ENCODE results near the gene RNU6-9. TPM values are rescaled to one million over a fixed set of nuclear protein-coding genes. Genes with fewer than 3 reads are reported as not detected.

RNU6-9 gene
- total and polyA plus RNA-seq, 2 of the 13 experiments (the other 11 are each of a cell fraction or from before 2014, with no cell fraction given): under 0.01 TPM; not detected in 1

GRCh38 chr19:925526-926322 is 32.4 kb downstream of the RNU6-9 start, which contains the start of gene ARID3A (continued):
- TF ChIP-seq RERE (CRISPR knock-in tag; IDR thresholded peaks at IDR 0.05; ENCODE audit: low read depth) (no peak), DRAP1 (CRISPR knock-in tag; IDR thresholded peaks at IDR 0.05) (peak; percentile 37; the same call in 1 of the 2 replicates), ZNF446 (CRISPR knock-in tag; IDR thresholded peaks at IDR 0.05) (no peak), SAP130 (CRISPR knock-in tag; IDR thresholded peaks at IDR 0.05; ENCODE audit: low read depth) (no peak), REL (CRISPR knock-in tag; conservative IDR thresholded peaks at IDR 0.05) (0 out of 2 replicates have a peak, but pooled peaks have one; percentile 30), ZGPAT (CRISPR knock-in tag; IDR thresholded peaks at IDR 0.05) (peak; percentile 65; the same call in 1 of the 2 replicates), RORA (CRISPR knock-in tag; IDR thresholded peaks at IDR 0.05) (no peak), ZNF747 (CRISPR knock-in tag; IDR thresholded peaks at IDR 0.05; ENCODE audit: borderline replicate concordance) (no peak), HNRNPLL (IDR thresholded peaks at IDR 0.05; ENCODE audit: low read depth, low read length, poor library complexity, severe bottlenecking) (peak; percentile 40), ZNF564 (CRISPR knock-in tag; IDR thresholded peaks at IDR 0.05) (no peak), DBP (CRISPR knock-in tag; IDR thresholded peaks at IDR 0.05; ENCODE audit: not compliant biosample characterization) (no peak), DMAP1 (CRISPR knock-in tag; IDR thresholded peaks at IDR 0.05) (no peak), PBX3 (CRISPR knock-in tag; IDR thresholded peaks at IDR 0.05; ENCODE audit: borderline replicate concordance) (no peak), MXI1 (IDR thresholded peaks at IDR 0.05; ENCODE audit: borderline replicate concordance, low read depth, low read length) (peak; percentile 4; the same call in 1 of the 3 replicates), ZNF703 (CRISPR knock-in tag; IDR thresholded peaks at IDR 0.05; ENCODE audit: borderline replicate concordance) (0 out of 2 replicates have a peak, but pooled peaks have one; percentile 19), RARG (CRISPR knock-in tag; IDR thresholded peaks at IDR 0.05; ENCODE audit: low read depth) (no peak), NR2F2 (IDR thresholded peaks at IDR 0.05; ENCODE audit: borderline replicate concordance, low read depth) (no peak), NFKBIZ (CRISPR knock-in tag; IDR thresholded peaks at IDR 0.05) (no peak), HMG20A (CRISPR knock-in tag; IDR thresholded peaks at IDR 0.05; ENCODE audit: borderline replicate concordance) (no peak), MEIS2 (CRISPR knock-in tag; IDR thresholded peaks at IDR 0.05) (no peak)

All from HepG2 (cell line).